Measurements from ENCODE around the gene TYMP.

TYMP gene

DNA sequence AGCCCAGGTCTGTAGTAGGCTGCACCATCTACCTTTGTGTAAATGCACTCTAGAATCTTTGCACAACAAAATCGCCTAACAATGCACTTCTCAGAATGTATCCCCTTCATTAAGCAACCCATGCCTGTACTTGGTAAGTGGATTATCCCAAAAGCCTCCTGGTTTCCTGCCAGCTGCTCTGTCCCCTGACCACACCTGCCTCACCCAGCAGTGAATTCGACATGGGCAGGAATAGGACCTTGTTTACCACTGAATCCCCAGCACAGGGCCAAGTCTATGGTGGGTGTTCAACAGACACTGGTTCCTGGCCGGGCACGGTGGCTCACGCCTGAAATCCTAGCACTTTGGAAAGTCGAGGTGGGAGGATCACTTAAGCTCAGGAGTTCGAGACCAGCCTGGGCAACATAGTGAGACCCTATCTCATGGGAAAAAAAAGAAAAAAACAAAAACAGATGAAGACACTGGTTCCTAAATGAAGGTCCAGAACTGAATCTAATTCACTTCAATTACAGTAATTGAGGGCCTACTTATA lies 38.0 kb upstream of the TYMP start:
- no peak for TF ChIP-seq CTCF (IDR thresholded peaks at IDR 0.05; ENCODE audit: insufficient read depth, low read length, poor library complexity, severe bottlenecking)
- Histone ChIP-seq H3K4me3 (replicated peaks; ENCODE audit: low read depth, low read length) (no peak overlapping the region), H3K36me3 (ENCODE audit: control insufficient read depth, insufficient read depth, low read length) (peaks cover 34% of the 10 kb centered on the region), H3K27me3 (replicated peaks; ENCODE audit: control insufficient read depth, insufficient read depth, low read length) (no peaks in the 10 kb centered on the region)
- DNase-seq (ENCODE audit: extremely low read depth, insufficient read length): no peak

- no peak overlapping the region for H3K4me3 ChIP-seq (replicated peaks; ENCODE audit: low read depth, low read length)
- TF ChIP-seq CTCF (IDR thresholded peaks at IDR 0.05; ENCODE audit: insufficient read depth, low read length, poor library complexity, severe bottlenecking): no peak
- peaks cover 6% of the 10 kb centered on the region for H3K36me3 ChIP-seq (ENCODE audit: control insufficient read depth, insufficient read depth, low read length)
- no peak for DNase-seq (ENCODE audit: extremely low read depth, insufficient read length)
- no peaks in the 10 kb centered on the region for H3K27me3 ChIP-seq (replicated peaks; ENCODE audit: control insufficient read depth, insufficient read depth, low read length)
These were observed 34.5 kb upstream of the TYMP start for GRCh38 chr22:50564289-50564688.

DNA sequence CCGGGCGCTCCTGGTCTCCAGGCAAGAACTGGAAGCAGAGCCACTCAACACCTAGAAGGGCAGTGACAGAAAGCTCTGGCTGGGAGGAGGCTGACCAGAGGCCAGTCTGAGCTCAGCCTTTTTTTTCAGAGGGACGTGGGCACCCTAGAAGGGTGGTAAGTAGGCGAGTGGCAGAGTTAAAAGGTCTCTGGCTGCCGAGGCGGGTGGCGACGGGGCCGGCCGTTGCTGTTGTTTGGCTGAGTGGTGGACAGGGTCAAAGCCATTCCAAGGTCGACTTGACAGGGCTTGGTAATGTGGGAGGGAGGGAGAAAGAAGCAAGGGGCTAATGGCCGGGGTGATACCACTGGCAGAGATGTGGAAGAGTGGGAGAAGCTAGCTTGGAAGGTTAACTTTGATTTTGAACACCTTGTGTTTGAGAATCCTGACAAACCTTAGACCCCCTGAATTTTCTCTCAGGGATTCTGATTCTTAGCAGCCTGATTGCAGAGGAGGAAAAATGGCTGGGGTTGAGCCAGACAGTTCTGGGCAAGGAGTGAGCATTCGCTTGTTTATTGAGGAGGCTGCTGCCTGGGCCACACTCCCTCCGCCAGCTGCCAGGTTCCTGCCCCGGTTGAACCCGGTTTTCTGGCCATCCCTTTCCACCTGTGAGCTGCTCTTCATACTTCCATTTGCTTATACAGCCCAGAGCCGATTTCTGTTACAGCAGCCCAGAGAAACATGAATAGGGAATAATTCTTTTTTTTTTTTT lies 33.8 kb upstream of the TYMP start:
- Histone ChIP-seq H3K4me3 (replicated peaks; ENCODE audit: low read depth, low read length) (peak overlapping the region; percentile 78), H3K36me3 (ENCODE audit: control insufficient read depth, insufficient read depth, low read length) (peaks cover 2% of the 10 kb centered on the region), H3K27me3 (replicated peaks; ENCODE audit: control insufficient read depth, insufficient read depth, low read length) (no peaks in the 10 kb centered on the region)
- TF ChIP-seq CTCF (IDR thresholded peaks at IDR 0.05; ENCODE audit: insufficient read depth, low read length, poor library complexity, severe bottlenecking): no peak
- no peak for DNase-seq (ENCODE audit: extremely low read depth, insufficient read length)

DNA sequence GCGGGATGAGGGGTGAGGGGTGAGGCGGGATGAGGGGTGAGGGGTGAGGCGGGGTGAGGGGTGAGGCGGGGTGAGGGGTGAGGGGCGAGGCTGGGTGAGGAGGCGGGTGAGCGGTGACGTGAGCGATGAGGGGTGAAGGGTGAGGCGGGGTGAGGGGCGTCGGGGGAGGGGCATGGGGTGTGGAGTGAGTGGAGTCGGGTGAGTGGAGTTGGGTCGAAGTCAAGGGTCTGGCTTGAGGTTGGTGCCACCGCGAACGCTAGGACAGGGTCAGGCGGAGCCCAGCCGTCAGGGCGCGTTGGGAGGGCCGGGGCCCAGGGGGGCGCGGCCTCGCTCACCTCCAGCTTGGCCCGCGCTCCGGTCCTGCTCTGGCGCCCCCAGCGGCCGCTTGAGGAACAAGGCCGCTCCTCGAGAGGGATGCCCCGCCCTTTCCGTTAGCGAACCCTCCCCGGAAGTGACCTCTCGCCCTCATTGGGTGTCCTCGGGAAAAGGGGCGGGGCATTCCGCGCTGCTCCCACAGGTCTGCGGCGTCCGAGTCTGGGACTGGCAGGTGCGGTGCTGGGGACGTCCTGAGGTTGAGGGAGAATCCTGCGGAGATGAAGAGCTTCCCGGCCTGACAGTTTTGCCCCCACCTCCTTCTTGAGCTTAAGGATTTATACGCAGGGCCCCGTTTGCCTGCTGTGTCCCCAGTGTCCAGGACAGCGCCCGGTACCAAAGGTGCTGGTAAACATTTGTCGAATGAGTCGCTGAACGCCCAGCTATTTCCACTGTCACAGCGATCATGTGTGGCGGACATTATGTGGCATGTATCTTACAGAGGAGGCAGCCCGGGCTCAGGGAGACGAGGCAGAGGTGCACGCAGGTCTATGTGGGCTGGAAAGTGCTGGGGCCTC lies 33.0 kb upstream of the TYMP start, which contains the start of gene SYCE3:
TSS of gene SYCE3 (minus strand) at position 397 of the 890 bp plus-strand sequence. CDS start 6,514 bp downstream, outside the sequence.
- no peaks in the 10 kb centered on the region; the same call in none of the 2 replicates for H3K36me3 ChIP-seq (ENCODE audit: control insufficient read depth, insufficient read depth, low read length)
- TF ChIP-seq CTCF (IDR thresholded peaks at IDR 0.05; ENCODE audit: insufficient read depth, low read length, poor library complexity, severe bottlenecking): peak; percentile 75
- peak; percentile 93 for DNase-seq (ENCODE audit: extremely low read depth, insufficient read length)
- peak within 1 kb of the TSS; percentile 78 for H3K4me3 ChIP-seq (replicated peaks; ENCODE audit: low read depth, low read length)
- H3K27me3 ChIP-seq (replicated peaks; ENCODE audit: control insufficient read depth, insufficient read depth, low read length): no peaks in the 10 kb centered on the region

DNA sequence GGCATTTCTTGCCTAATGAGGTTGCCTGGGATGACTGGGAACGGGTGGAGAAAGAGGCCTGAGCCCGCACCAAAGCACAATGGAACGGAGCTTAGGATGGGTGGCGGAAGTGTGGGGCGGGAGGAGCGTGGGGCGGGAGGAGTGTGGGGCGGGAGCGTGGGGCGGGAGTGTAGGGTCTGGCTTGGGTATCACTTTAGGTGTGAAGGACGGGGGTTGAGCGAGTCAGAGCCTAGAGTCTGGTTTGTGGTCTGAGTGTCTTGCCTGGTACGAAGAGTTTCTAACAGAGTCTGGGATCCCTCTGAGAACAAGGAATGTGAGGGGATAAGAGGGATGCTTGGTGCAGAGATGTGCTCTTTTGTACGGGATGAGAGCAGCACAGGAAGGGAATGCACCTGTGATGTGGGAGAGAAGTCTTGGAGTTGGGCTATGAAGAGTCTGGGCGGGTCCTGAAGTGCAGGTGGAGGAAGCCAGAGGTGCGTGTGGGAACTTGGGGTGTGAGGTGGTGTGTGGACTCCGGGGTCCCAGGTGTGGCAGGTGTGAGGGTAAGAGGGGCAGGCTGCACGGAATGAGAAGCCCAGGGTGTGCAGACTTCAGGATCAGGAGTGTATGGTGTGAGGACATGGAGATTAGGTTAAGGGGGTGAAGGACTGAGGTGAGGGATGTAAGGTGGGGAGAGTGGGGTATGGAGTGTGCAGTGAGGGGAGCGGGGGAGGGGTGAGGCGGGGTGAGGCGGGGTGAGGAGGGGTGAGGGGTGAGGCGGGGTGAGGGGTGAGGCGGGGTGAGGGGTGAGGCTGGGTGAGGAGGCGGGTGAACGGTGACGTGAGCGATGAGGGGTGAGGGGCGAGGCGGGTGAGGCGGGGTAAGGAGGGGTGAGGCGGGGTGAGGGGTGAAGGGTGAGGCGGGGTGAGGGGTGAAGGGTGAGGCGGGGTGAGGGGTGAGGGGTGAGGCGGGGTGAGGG lies 31.9 kb upstream of the TYMP start:
- H3K4me3 ChIP-seq (replicated peaks; ENCODE audit: low read depth, low read length): no peak overlapping the region
- no peak for DNase-seq (ENCODE audit: extremely low read depth, insufficient read length)
- no peak for TF ChIP-seq CTCF (IDR thresholded peaks at IDR 0.05; ENCODE audit: insufficient read depth, low read length, poor library complexity, severe bottlenecking)
- no peaks in the 10 kb centered on the region; the same call in 1 of the 2 replicates for H3K36me3 ChIP-seq (ENCODE audit: control insufficient read depth, insufficient read depth, low read length)
- no peaks in the 10 kb centered on the region for H3K27me3 ChIP-seq (replicated peaks; ENCODE audit: control insufficient read depth, insufficient read depth, low read length)

Data from GM06990 (cell line).